HL-60 (cell line): ENCODE results near the gene CCS.

ENCODE experiments used
- DNase-seq, 2 experiments: peaks; one replicate each; pipeline ENCODE4 v3.0.0-alpha.2; 2010 to 2020; ENCODE audit warnings: low read depth in 1 of 2, low spot score in 1 of 2
- H3K27ac ChIP-seq: fragments of 250-450 bp; sonication (Bioruptor Pico); replicated peaks from 2 replicates; pipeline ENCODE4 v1.5.1; 2020; ENCODE audit warnings: mild to moderate bottlenecking, moderate library complexity
- H3K27me3 ChIP-seq: fragments of 250-450 bp; sonication (Bioruptor Pico); 2 replicates; pipeline ENCODE4 v1.5.1; 2021; ENCODE audit warnings: mild to moderate bottlenecking, moderate library complexity; ENCODE audit not compliant: insufficient read depth, poor library complexity, severe bottlenecking
- H3K4me3 ChIP-seq: replicated peaks from 2 replicates; pipeline ENCODE4 v1.5.1; 2011; ENCODE audit warnings: mild to moderate bottlenecking, control low read depth, low read length; ENCODE audit not compliant: insufficient read depth
- GABPA ChIP-seq: IDR thresholded peaks from 2 replicates; pipeline ENCODE4 v1.6.1; 2012; ENCODE audit warnings: low read depth
- POLR2AphosphoS5 ChIP-seq: IDR thresholded peaks from 2 replicates; pipeline ENCODE4 v1.6.1; 2012; ENCODE audit warnings: low read depth
- SPI1 ChIP-seq: IDR thresholded peaks from 2 replicates; pipeline ENCODE4 v1.6.1; 2012; ENCODE audit warnings: low read depth, mild to moderate bottlenecking, borderline replicate concordance
- TF ChIP-seq, protein P1 (sequence below): IDR thresholded peaks from 2 replicates; pipeline ENCODE4 v1.6.1; 2012; ENCODE audit warnings: low read depth; ENCODE audit not compliant: insufficient replicate concordance
- TF ChIP-seq, protein P2 (sequence below): IDR thresholded peaks from one replicate; pipeline ENCODE4 v1.5.1; 2011; ENCODE audit warnings: low read length, control low read depth, inconsistent platforms; ENCODE audit not compliant: insufficient read depth

CCS gene

DNA sequence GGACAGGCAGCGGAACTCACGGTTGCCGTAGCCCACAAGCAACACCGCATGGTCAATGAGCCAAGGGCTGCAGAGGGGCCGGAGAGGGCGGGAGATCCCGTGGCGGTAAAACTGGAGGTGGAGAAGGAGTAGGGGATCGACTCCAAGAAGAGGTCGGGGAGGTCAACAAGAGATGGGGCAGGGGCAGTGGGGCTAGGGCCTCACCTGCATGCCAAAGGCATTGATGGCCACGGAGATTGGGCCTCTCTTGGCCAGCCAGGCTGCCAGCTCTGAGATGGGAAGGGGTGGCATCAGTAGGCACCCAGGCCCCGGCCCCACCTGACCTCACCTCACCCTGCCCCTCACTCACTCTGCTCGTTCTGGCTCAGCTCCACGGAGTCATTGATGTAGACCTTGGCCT is 28.4 kb upstream of the CCS start:
- TF ChIP-seq, protein P1, sequence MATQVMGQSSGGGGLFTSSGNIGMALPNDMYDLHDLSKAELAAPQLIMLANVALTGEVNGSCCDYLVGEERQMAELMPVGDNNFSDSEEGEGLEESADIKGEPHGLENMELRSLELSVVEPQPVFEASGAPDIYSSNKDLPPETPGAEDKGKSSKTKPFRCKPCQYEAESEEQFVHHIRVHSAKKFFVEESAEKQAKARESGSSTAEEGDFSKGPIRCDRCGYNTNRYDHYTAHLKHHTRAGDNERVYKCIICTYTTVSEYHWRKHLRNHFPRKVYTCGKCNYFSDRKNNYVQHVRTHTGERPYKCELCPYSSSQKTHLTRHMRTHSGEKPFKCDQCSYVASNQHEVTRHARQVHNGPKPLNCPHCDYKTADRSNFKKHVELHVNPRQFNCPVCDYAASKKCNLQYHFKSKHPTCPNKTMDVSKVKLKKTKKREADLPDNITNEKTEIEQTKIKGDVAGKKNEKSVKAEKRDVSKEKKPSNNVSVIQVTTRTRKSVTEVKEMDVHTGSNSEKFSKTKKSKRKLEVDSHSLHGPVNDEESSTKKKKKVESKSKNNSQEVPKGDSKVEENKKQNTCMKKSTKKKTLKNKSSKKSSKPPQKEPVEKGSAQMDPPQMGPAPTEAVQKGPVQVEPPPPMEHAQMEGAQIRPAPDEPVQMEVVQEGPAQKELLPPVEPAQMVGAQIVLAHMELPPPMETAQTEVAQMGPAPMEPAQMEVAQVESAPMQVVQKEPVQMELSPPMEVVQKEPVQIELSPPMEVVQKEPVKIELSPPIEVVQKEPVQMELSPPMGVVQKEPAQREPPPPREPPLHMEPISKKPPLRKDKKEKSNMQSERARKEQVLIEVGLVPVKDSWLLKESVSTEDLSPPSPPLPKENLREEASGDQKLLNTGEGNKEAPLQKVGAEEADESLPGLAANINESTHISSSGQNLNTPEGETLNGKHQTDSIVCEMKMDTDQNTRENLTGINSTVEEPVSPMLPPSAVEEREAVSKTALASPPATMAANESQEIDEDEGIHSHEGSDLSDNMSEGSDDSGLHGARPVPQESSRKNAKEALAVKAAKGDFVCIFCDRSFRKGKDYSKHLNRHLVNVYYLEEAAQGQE = no peak
- H3K4me3 ChIP-seq = no peak overlapping the region
- peaks cover 14% of the 10 kb centered on the region for H3K27me3 ChIP-seq
- no peak overlapping the region for H3K27ac ChIP-seq
- DNase-seq = no peak

DNA sequence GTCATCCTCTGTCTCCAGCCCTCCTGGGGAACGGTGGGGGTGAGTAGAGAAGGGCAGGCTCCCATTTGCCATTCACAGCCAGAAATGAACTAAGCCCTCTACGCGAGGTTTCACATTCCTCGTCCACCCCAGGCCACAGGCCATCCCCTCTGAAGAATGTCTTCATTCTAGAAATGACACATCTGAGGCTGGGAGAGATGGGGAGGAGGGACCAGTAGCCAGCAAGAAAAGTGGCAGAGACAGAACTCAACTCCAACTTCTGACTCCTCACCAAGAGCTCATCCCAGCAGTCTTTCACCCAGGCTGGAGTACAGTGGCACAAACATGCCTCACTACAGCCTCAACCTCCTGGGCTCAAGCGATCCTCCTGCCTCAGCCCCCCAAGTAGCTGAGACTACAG is 28.0 kb upstream of the CCS start:
- TF ChIP-seq SPI1 (no peak), POLR2AphosphoS5 (no peak), GABPA (no peak)
- TF ChIP-seq, protein P1 = no peak
- TF ChIP-seq, protein P2, sequence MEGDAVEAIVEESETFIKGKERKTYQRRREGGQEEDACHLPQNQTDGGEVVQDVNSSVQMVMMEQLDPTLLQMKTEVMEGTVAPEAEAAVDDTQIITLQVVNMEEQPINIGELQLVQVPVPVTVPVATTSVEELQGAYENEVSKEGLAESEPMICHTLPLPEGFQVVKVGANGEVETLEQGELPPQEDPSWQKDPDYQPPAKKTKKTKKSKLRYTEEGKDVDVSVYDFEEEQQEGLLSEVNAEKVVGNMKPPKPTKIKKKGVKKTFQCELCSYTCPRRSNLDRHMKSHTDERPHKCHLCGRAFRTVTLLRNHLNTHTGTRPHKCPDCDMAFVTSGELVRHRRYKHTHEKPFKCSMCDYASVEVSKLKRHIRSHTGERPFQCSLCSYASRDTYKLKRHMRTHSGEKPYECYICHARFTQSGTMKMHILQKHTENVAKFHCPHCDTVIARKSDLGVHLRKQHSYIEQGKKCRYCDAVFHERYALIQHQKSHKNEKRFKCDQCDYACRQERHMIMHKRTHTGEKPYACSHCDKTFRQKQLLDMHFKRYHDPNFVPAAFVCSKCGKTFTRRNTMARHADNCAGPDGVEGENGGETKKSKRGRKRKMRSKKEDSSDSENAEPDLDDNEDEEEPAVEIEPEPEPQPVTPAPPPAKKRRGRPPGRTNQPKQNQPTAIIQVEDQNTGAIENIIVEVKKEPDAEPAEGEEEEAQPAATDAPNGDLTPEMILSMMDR = no peak
- H3K27ac ChIP-seq = no peak overlapping the region
- H3K4me3 ChIP-seq = no peak overlapping the region
- H3K27me3 ChIP-seq = peaks cover 14% of the 10 kb centered on the region
- no peak for DNase-seq

DNA sequence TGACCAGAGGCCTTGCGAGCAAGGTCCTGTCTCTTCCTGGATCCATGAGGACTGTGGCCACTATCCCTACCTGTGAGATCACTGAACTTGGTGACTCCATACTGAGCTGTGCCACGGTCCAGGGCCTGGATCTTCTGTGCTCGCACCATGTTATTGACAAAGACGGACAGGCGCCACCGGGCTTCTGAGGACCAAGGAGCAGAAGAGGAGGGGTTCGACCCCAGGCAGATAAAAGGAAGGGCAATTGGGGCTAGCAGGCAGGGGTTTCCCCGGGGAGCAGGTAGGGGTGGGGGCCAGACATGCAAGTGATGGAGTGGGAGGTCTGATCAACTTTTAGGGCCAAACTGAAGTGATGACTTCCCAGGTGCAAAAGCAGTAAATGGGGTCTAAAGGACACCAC is 26.8 kb upstream of the CCS start:
- peaks cover 15% of the 10 kb centered on the region for H3K27me3 ChIP-seq
- H3K4me3 ChIP-seq = no peak overlapping the region
- DNase-seq = no peak
- no peak for TF ChIP-seq SPI1
- TF ChIP-seq, protein P2 = no peak
- TF ChIP-seq, protein P1 = no peak
- TF ChIP-seq GABPA = no peak
- no peak overlapping the region for H3K27ac ChIP-seq

DNA sequence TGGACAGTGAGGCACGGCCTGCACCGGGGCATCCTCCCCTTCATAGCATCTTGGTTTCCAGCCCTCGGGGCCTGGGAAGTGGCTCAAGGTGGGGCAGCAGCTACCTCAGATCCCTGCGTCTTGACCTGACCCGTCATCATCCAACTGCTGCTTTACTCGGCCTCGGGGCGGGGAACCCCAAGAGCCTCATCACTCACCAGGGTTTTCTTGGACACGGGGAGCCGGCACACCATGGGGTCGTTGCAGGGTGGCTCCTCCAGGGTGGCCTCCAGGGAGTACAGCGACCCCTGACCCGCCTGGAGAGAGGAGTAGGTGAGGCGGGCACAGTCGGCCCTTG is 25.2 kb upstream of the CCS start:
- no peak overlapping the region for H3K4me3 ChIP-seq
- H3K27ac ChIP-seq = no peak overlapping the region
- no peak for DNase-seq
- H3K27me3 ChIP-seq = peaks cover 15% of the 10 kb centered on the region
- TF ChIP-seq POLR2AphosphoS5 (no peak), SPI1 (no peak), GABPA (no peak)
- TF ChIP-seq, protein P1 = no peak
- TF ChIP-seq, protein P2 = no peak
